K562 (cell line): ENCODE data around the gene WDR13. TPM values are rescaled to one million over a fixed set of nuclear protein-coding genes. Genes with fewer than 3 reads are reported as not detected.

Experiments used
- BRD9 ChIP-seq: fragments of 450-650 bp; IDR thresholded peaks from 2 replicates; pipeline ENCODE4 v1.6.1; 2018; ENCODE audit warnings: low read depth; ENCODE audit not compliant: partially characterized antibody
- C11orf30 ChIP-seq: fragments of 450-650 bp; IDR thresholded peaks from 2 replicates; pipeline ENCODE4 v1.6.1; 2016; ENCODE audit warnings: low read depth, mild to moderate bottlenecking
- CTCF ChIP-seq, 3 experiments: IDR thresholded peaks in 2 of 3; conservative IDR thresholded peaks in 1 of 3; 2 replicates each; pipeline ENCODE4 v1.5.1; 2011 to 2012; ENCODE audit warnings: low read length in 3 of 3, mild to moderate bottlenecking in 3 of 3, control low read depth in 2 of 3, improper control_type of control experiment in 1 of 3, inconsistent platforms in 1 of 3, low read depth in 1 of 3, mixed read lengths in 1 of 3, moderate library complexity in 1 of 3; ENCODE audit not compliant: insufficient read depth in 2 of 3
- ELF1 ChIP-seq: fragments of 200-800 bp; sonication (Bioruptor generic); IDR thresholded peaks from 2 replicates; pipeline ENCODE4 v1.6.1; 2016; ENCODE audit warnings: missing genetic modification characterization, missing compliant biosample characterization
- HNRNPL ChIP-seq: fragments of 200-400 bp; formaldehyde crosslinking; IDR thresholded peaks from 2 replicates; pipeline ENCODE4 v1.6.1; 2017; ENCODE audit warnings: low read depth, mild to moderate bottlenecking, low read length
- JUN ChIP-seq, 2 experiments: sonication (generic) in 1 of 2; formaldehyde crosslinking in 1 of 2; IDR thresholded peaks; 2 replicates each; pipeline versions ENCODE4 v1.6.1 to v1.8.0; 2012 to 2022; ENCODE audit warnings: borderline replicate concordance in 2 of 2, mild to moderate bottlenecking in 2 of 2, improper control_type of control experiment in 1 of 2, low read depth in 1 of 2, low read length in 1 of 2, missing genetic modification reagents in 1 of 2
- RBFOX2 ChIP-seq: fragments of 200-400 bp; formaldehyde crosslinking; IDR thresholded peaks from 2 replicates; pipeline ENCODE4 v1.6.1; 2017; ENCODE audit warnings: low read depth, mild to moderate bottlenecking, low read length, moderate library complexity
- REST ChIP-seq, 2 experiments: fragments of 450-650 bp; formaldehyde crosslinking in 1 of 2; IDR thresholded peaks; 2 replicates each; pipeline versions ENCODE4 v1.4.0 to v1.6.1; 2014 to 2020; ENCODE audit warnings: mild to moderate bottlenecking in 2 of 2, borderline replicate concordance in 1 of 2, low read depth in 1 of 2
- SMARCA5 ChIP-seq: fragments of 450-650 bp; IDR thresholded peaks from 2 replicates; pipeline ENCODE4 v1.6.1; 2016
- THAP12 ChIP-seq: fragments of 250-450 bp; sonication (Bioruptor Pico); IDR thresholded peaks from 2 replicates; pipeline ENCODE4 v1.9.0; 2021; ENCODE audit warnings: mild to moderate bottlenecking, inconsistent platforms
- ZNF140 ChIP-seq: fragments of 250-450 bp; sonication (Bioruptor Pico); IDR thresholded peaks from 2 replicates; pipeline ENCODE4 v1.8.0; 2021; ENCODE audit warnings: moderate library complexity, mild to moderate bottlenecking, inconsistent platforms
- polyA plus RNA-seq, 8 experiments: library from polyadenylated mRNA; depleted of rRNA in 4 of 8; stranded (reverse) in 5 of 8; unstranded in 3 of 8; fragments of >200 nt; fragmentation: Nextera tagmentation in 2 of 8; fragmentation: Illumina TruSeq in 1 of 8; extraction: Ambion mirVana in 2 of 8; extraction: Trizol in 1 of 8; gene quantifications; 2 replicates each; pipeline versions ENCODE4 v1.2.1 to v1.2.3, GENCODE V29; 2011 to 2014; ENCODE audit warnings: inconsistent platforms in 1 of 8, missing spikeins in 1 of 8
- total RNA-seq, 7 experiments: library from RNA; depleted of rRNA in 6 of 7; stranded (reverse); fragments of >200 nt in 6 of 7; fragmentation: Illumina TruSeq in 2 of 7; extraction: Trizol in 2 of 7; gene quantifications; 2 replicates each; pipeline versions ENCODE4 v1.2.1 to v1.2.3, GENCODE V29; 2011 to 2021; ENCODE audit warnings: low replicate concordance in 1 of 7

The WDR13 gene
- total and polyA plus RNA-seq, 9 of the 15 experiments (the other 6 are each of a cell fraction or from before 2014, with no cell fraction given), result 7.4 to 70.5 (median 31.4) TPM

- TF ChIP-seq JUN (IDR thresholded peaks at IDR 0.05; ENCODE audit: borderline replicate concordance, low read depth, low read length) (no peak), JUN (CRISPR knock-in tag; IDR thresholded peaks at IDR 0.05; ENCODE audit: borderline replicate concordance) (no peak), SMARCA5 (no peak; the same call in 1 of the 2 replicates), BRD9 (peak; percentile 34), ZNF140 (CRISPR knock-in tag) (no peak), ELF1 (tag) (peak; percentile 99), REST (IDR thresholded peaks at IDR 0.05; ENCODE audit: borderline replicate concordance) (0 out of 2 replicates have a peak, but pooled peaks have one; percentile 23), REST (CRISPR knock-in tag; IDR thresholded peaks at IDR 0.05; ENCODE audit: low read depth) (no peak), HNRNPL (no peak), C11orf30 (peak; percentile 83), RBFOX2 (peak; percentile 100), THAP12 (CRISPR knock-in tag) (peak; percentile 17; the same call in 1 of the 2 replicates), CTCF (IDR thresholded peaks at IDR 0.05 in 2 of 3, conservative IDR thresholded peaks at IDR 0.05 in 1 of 3; ENCODE audit: insufficient read depth in 2 of 3, low read depth in 1 of 3, low read length in 3 of 3) (peak; percentile 35 to 51 (median 37); a peak in 4 of 6 replicates)
Observed at GRCh38 chrX:48574270-48575266, 22.7 kb upstream of the WDR13 start, which contains the start of gene RBM3 (continued).
